Stimulated activated CD4-positive, alpha-beta T cell treated with anti-CD3 and anti-CD28 coated beads, Interleukin-2, amount 100 ng/mL, for 24 hours (primary cell): ENCODE results near the gene CD74.
A peak's percentile ranks its signal among the peaks of the same experiment; 100 is the strongest.

Source experiments
- DNase-seq, 2 donors: peaks; one replicate each; pipeline ENCODE4 v3.0.0-alpha.2; 2020

CD74 gene

GRCh38 chr5:150357326-150358260 is 55.1 kb downstream of the CD74 start, which contains the start of gene TCOF1:
Gene TCOF1 (plus strand): TSS chr5:150357697. CDS start chr5:150357747, 50 bp downstream.
- DNase-seq = peak; percentile 98

GRCh38 chr5:150356575-150357294 is 56.0 kb downstream of the CD74 start:
- DNase-seq = no peak

- DNase-seq = no peak
Measured at GRCh38 chr5:150355791-150356190, 56.9 kb downstream of the CD74 start.

- DNase-seq = no peak
Measured at GRCh38 chr5:150353032-150353675, 59.6 kb downstream of the CD74 start.

- no peak for DNase-seq
Measured at GRCh38 chr5:150352244-150353031, 60.3 kb downstream of the CD74 start.
